ENCODE data around the gene TRO.

The TRO gene

DNA sequence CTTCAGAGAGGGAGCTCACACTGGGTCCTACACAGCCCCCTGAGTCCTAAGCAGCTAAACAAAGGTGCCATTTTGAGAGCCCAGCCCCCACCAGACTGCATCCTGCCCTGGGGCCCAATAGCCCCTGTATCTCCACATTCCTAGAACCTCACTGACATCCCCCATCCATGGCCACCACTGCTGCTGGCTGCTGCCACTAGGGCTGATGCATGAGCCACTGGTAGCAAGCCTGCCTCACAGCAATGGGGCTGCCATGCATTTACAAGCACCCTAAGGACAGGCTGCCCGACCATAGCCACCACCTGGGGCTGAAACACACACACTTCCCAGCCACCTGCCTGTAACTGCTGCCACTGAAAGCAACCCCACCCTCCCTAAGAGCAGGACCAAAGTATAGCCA, 26.5 kb upstream of the TRO start:
- Histone ChIP-seq H3K4me2 (no peak overlapping the region), H3K9ac (no peak overlapping the region), H3K27me3 (ENCODE audit: insufficient read depth, low read depth) (no peaks in the 10 kb centered on the region), H4K20me1 (ENCODE audit: insufficient read depth) (no peaks in the 10 kb centered on the region), H3K4me1 (ENCODE audit: low read depth, poor library complexity, severe bottlenecking) (no peaks in the 10 kb centered on the region), H3K79me2 (ENCODE audit: insufficient read depth, low read depth) (no peaks in the 10 kb centered on the region), H3K4me3 (IDR thresholded peaks at IDR 0.05; ENCODE audit: insufficient read depth, low read depth, low read length) (no peak overlapping the region), H3K27ac (no peak overlapping the region), H3K36me3 (ENCODE audit: insufficient read depth) (no peaks in the 10 kb centered on the region), H2AFZ (ENCODE audit: low read depth) (no peak overlapping the region)
- TF ChIP-seq, protein P1, sequence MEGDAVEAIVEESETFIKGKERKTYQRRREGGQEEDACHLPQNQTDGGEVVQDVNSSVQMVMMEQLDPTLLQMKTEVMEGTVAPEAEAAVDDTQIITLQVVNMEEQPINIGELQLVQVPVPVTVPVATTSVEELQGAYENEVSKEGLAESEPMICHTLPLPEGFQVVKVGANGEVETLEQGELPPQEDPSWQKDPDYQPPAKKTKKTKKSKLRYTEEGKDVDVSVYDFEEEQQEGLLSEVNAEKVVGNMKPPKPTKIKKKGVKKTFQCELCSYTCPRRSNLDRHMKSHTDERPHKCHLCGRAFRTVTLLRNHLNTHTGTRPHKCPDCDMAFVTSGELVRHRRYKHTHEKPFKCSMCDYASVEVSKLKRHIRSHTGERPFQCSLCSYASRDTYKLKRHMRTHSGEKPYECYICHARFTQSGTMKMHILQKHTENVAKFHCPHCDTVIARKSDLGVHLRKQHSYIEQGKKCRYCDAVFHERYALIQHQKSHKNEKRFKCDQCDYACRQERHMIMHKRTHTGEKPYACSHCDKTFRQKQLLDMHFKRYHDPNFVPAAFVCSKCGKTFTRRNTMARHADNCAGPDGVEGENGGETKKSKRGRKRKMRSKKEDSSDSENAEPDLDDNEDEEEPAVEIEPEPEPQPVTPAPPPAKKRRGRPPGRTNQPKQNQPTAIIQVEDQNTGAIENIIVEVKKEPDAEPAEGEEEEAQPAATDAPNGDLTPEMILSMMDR (conservative IDR thresholded peaks at IDR 0.05; ENCODE audit: low read depth, low read length), result no peak

DNA sequence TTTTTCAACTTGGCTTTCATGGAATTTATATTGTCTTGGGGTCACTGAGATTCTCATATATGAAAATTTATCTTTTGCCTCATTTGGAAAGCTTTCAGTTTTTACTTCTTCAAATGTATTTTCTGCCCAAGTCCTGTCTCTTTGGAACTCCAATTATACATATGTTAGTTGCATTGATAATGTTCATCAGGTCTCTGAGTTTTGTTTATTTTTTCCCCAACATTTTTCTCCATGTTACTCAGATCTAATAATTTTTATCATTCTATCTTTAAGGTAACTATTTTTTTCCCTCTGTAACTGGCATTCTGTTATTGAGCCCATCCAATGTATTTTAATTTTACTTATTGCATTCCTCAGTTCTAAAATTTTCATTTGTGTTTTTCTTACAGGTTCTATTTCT, 10.7 kb upstream of the TRO start:
- H3K27me3 ChIP-seq (ENCODE audit: insufficient read depth, low read depth), result no peaks in the 10 kb centered on the region
- H3K79me2 ChIP-seq (ENCODE audit: insufficient read depth, low read depth), result no peaks in the 10 kb centered on the region
- no peak overlapping the region for H3K9ac ChIP-seq
- no peaks in the 10 kb centered on the region for H3K4me1 ChIP-seq (ENCODE audit: low read depth, poor library complexity, severe bottlenecking)
- no peak overlapping the region for H3K27ac ChIP-seq
- no peak overlapping the region for H3K4me3 ChIP-seq (IDR thresholded peaks at IDR 0.05; ENCODE audit: insufficient read depth, low read depth, low read length)
- H2AFZ ChIP-seq (ENCODE audit: low read depth), result no peak overlapping the region
- no peaks in the 10 kb centered on the region for H4K20me1 ChIP-seq (ENCODE audit: insufficient read depth)
- TF ChIP-seq, protein P1 (conservative IDR thresholded peaks at IDR 0.05; ENCODE audit: low read depth, low read length), result no peak
- H3K36me3 ChIP-seq (ENCODE audit: insufficient read depth), result no peaks in the 10 kb centered on the region
- H3K4me2 ChIP-seq, result no peak overlapping the region

DNA sequence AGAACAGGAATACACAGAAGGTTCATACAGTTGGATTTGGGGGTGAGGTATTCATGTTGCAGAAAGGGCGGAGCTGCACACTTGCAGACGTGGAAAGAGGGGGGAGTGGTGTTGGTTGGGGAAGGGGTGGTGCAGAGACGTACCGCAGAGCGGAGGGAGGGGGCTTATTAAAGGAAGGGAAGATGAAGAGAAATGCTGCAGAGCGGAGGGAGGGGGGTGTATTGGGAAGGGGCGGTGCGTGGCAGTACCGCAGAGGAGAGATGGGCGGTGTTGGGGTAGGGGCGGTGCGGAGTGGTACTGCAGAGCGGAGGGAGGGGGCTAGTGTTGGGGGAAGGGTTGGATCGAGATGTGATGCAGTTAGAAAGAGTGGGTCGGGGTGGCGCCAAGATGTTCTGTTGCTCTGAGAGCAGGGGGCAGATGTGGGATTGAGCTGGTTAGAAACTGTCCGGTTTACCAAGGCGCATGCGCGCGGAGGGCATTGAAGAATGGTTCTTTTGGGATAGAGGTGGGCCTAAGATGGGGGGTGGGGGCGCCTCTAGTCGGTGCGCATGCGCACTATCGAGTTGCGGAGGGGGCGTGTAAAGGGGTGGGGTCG, 900 bp downstream of the TRO start:
- Histone ChIP-seq H3K27me3 (ENCODE audit: insufficient read depth, low read depth) (no peaks in the 10 kb centered on the region), H4K20me1 (ENCODE audit: insufficient read depth) (no peaks in the 10 kb centered on the region), H3K4me3 (IDR thresholded peaks at IDR 0.05; ENCODE audit: insufficient read depth, low read depth, low read length) (no peak overlapping the region), H3K9ac (no peak overlapping the region), H3K4me1 (ENCODE audit: low read depth, poor library complexity, severe bottlenecking) (no peaks in the 10 kb centered on the region), H3K4me2 (no peak overlapping the region), H3K79me2 (ENCODE audit: insufficient read depth, low read depth) (no peaks in the 10 kb centered on the region), H3K36me3 (ENCODE audit: insufficient read depth) (no peaks in the 10 kb centered on the region), H2AFZ (ENCODE audit: low read depth) (peak overlapping the region; percentile 61), H3K27ac (no peak overlapping the region)
- TF ChIP-seq, protein P1 (conservative IDR thresholded peaks at IDR 0.05; ENCODE audit: low read depth, low read length), result no peak

DNA sequence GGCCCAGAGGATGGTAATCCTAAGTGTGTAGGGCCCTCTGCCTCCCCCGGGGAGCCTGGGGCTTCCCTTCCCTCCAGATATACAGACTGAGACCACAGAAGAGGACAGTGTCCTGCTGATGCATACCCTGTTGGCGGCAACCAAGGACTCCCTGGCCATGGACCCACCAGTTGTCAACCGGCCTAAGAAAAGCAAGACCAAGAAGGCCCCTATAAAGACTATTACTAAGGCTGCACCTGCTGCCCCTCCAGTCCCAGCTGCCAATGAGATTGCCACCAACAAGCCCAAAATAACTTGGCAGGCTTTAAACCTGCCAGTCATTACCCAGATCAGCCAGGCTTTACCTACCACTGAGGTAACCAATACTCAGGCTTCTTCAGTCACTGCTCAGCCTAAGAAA, 1.9 kb downstream of the TRO start:
- Histone ChIP-seq H3K36me3 (ENCODE audit: insufficient read depth) (no peaks in the 10 kb centered on the region), H3K4me3 (IDR thresholded peaks at IDR 0.05; ENCODE audit: insufficient read depth, low read depth, low read length) (no peak overlapping the region), H3K9ac (no peak overlapping the region), H4K20me1 (ENCODE audit: insufficient read depth) (no peaks in the 10 kb centered on the region), H3K4me1 (ENCODE audit: low read depth, poor library complexity, severe bottlenecking) (no peaks in the 10 kb centered on the region), H3K27me3 (ENCODE audit: insufficient read depth, low read depth) (no peaks in the 10 kb centered on the region), H3K27ac (no peak overlapping the region), H3K4me2 (no peak overlapping the region), H3K79me2 (ENCODE audit: insufficient read depth, low read depth) (no peaks in the 10 kb centered on the region), H2AFZ (ENCODE audit: low read depth) (no peak overlapping the region)
- TF ChIP-seq, protein P1 (conservative IDR thresholded peaks at IDR 0.05; ENCODE audit: low read depth, low read length), result no peak

Data from KMS-11 (cell line).